IMR-90 (cell line): ENCODE data around the gene TXNL4A. TPM values are rescaled to one million over a fixed set of nuclear protein-coding genes. Genes with fewer than 3 reads are reported as not detected.

Experiments used
- ATAC-seq: fragments of 200-7000 bp; cut with Tn5 transposase; 2 replicates; pipeline ENCODE4 v1.9.1; 2020; ENCODE audit warnings: low read depth, mild to moderate bottlenecking, moderate library complexity
- BruUV-seq: library from RNA; stranded (reverse); fragments of 400-500 nt; replicated peaks from 2 replicates; lab custom pipeline; 2021; lab: Mats Ljungman, UMichigan
- CTCF ChIA-PET: fragments of 300-600 bp; formaldehyde crosslinking; extraction: SDS; loops from one replicate; lab custom pipeline; 2021; ENCODE audit warnings: antibody characterized with exemption; lab: Yijun Ruan, JAX
- POLR2A ChIA-PET: fragments of 300-600 bp; sonication (Branson Sonifier 250); formaldehyde crosslinking; loops from one replicate; lab custom pipeline; 2022; ENCODE audit warnings: antibody characterized with exemption; ENCODE audit not compliant: unreplicated experiment; lab: Charles Lee
- DNase-seq: peaks from one replicate; pipeline ENCODE4 v3.0.0; 2013
- H2AFZ ChIP-seq: replicated peaks from 2 replicates; pipeline ENCODE3; 2013; ENCODE audit warnings: low read length, mild to moderate bottlenecking; ENCODE audit not compliant: poor library complexity
- H2AK5ac ChIP-seq: 2 replicates; pipeline ENCODE4 v1.6.1; 2013; ENCODE audit warnings: low read depth, low read length, inconsistent platforms
- H2AK9ac ChIP-seq: replicated peaks from 2 replicates; pipeline ENCODE3; 2013; ENCODE audit warnings: mild to moderate bottlenecking, low read depth, low read length, moderate library complexity; ENCODE audit not compliant: poor library complexity
- H2BK120ac ChIP-seq: 2 replicates; pipeline ENCODE4 v1.6.1; 2013; ENCODE audit warnings: low read depth, low read length, inconsistent platforms
- H2BK15ac ChIP-seq: 3 replicates; pipeline ENCODE4 v1.6.1; 2013; ENCODE audit warnings: low read depth, low read length, inconsistent platforms
- H2BK20ac ChIP-seq: 2 replicates; pipeline ENCODE4 v1.6.1; 2013; ENCODE audit warnings: low read depth, mild to moderate bottlenecking, inconsistent platforms, low read length, moderate library complexity
- H2BK5ac ChIP-seq: 2 replicates; pipeline ENCODE4 v1.6.1; 2013; ENCODE audit warnings: mild to moderate bottlenecking, low read depth, low read length, inconsistent platforms; ENCODE audit not compliant: poor library complexity, severe bottlenecking
- H3K14ac ChIP-seq: replicated peaks from 2 replicates; pipeline ENCODE4 v1.6.1; 2013; ENCODE audit warnings: low read depth, low read length, inconsistent platforms
- H3K18ac ChIP-seq: 2 replicates; pipeline ENCODE4 v1.6.1; 2013; ENCODE audit warnings: low read depth, low read length, control low read depth
- H3K23ac ChIP-seq: 2 replicates; pipeline ENCODE4 v1.6.1; 2013; ENCODE audit warnings: low read depth, low read length, inconsistent platforms
- H3K27ac ChIP-seq: 2 replicates; pipeline ENCODE4 v1.5.1; 2013; ENCODE audit warnings: mild to moderate bottlenecking, control low read depth, low read length; ENCODE audit not compliant: insufficient read depth
- H3K27me3 ChIP-seq: 2 replicates; pipeline ENCODE4 v1.6.1; 2013; ENCODE audit warnings: low read length; ENCODE audit not compliant: control insufficient read depth, insufficient read depth
- H3K36me3 ChIP-seq: 2 replicates; pipeline ENCODE4 v1.6.1; 2013; ENCODE audit warnings: low read length, mixed read lengths; ENCODE audit not compliant: control insufficient read depth, insufficient read depth
- H3K4ac ChIP-seq: 2 replicates; pipeline ENCODE4 v1.6.1; 2013; ENCODE audit warnings: low read depth, low read length, inconsistent platforms
- H3K4me1 ChIP-seq: 2 replicates; pipeline ENCODE4 v1.6.1; 2013; ENCODE audit warnings: low read length, mixed read lengths; ENCODE audit not compliant: control insufficient read depth, insufficient read depth
- H3K4me2 ChIP-seq: 2 replicates; pipeline ENCODE4 v1.6.1; 2013; ENCODE audit warnings: low read depth, mild to moderate bottlenecking, control low read depth, low read length, moderate library complexity
- H3K4me3 ChIP-seq: 2 replicates; pipeline ENCODE4 v1.5.1; 2013; ENCODE audit warnings: low read depth, mild to moderate bottlenecking, control low read depth, low read length, moderate library complexity; ENCODE audit not compliant: insufficient read depth
- H3K56ac ChIP-seq: 2 replicates; pipeline ENCODE4 v1.6.1; 2013; ENCODE audit warnings: low read length, inconsistent platforms; ENCODE audit not compliant: insufficient read depth; ENCODE audit errors: extremely low read depth
- H3K79me1 ChIP-seq, 2 experiments: 2 replicates each; pipeline ENCODE4 v1.6.1; 2013; ENCODE audit warnings: low read length in 2 of 2, inconsistent platforms in 1 of 2, low read depth in 1 of 2
- H3K9ac ChIP-seq: 2 replicates; pipeline ENCODE4 v1.6.1; 2013; ENCODE audit warnings: low read depth, low read length, control low read depth
- H3K9me1 ChIP-seq: 2 replicates; pipeline ENCODE4 v1.6.1; 2013; ENCODE audit warnings: low read length, inconsistent platforms; ENCODE audit not compliant: insufficient read depth
- H3K9me3 ChIP-seq: 2 replicates; pipeline ENCODE4 v1.6.1; 2013; ENCODE audit warnings: low read length; ENCODE audit not compliant: control insufficient read depth, insufficient read depth
- H4K20me1 ChIP-seq: 2 replicates; pipeline ENCODE4 v1.6.1; 2013; ENCODE audit warnings: low read length, inconsistent platforms; ENCODE audit not compliant: insufficient read depth
- H4K5ac ChIP-seq: 2 replicates; pipeline ENCODE4 v1.6.1; 2013; ENCODE audit warnings: mild to moderate bottlenecking, low read depth, low read length, control low read depth
- H4K8ac ChIP-seq, 2 experiments: 2 replicates each; pipeline ENCODE4 v1.6.1; 2013; ENCODE audit warnings: low read depth in 2 of 2, low read length in 2 of 2, control low read depth in 1 of 2, inconsistent platforms in 1 of 2
- H4K91ac ChIP-seq: 2 replicates; pipeline ENCODE4 v1.6.1; 2013; ENCODE audit warnings: low read depth, low read length, inconsistent platforms; ENCODE audit not compliant: insufficient read depth
- BHLHE40 ChIP-seq: fragments of 150-350 bp; IDR thresholded peaks from 2 replicates; pipeline ENCODE4 v1.6.1; 2016; ENCODE audit warnings: mild to moderate bottlenecking, low read depth, low read length
- CEBPB ChIP-seq: IDR thresholded peaks from 2 replicates; pipeline ENCODE4 v1.6.1; 2012; ENCODE audit warnings: low read depth, low read length, improper control_type of control experiment
- CHD1 ChIP-seq: IDR thresholded peaks from 2 replicates; pipeline ENCODE4 v1.6.1; 2012; ENCODE audit warnings: low read depth, low read length, improper control_type of control experiment
- CTCF ChIP-seq: conservative IDR thresholded peaks from 2 replicates; pipeline ENCODE4 v1.5.1; 2012; ENCODE audit warnings: mild to moderate bottlenecking, low read depth, low read length, improper control_type of control experiment
- ELK1 ChIP-seq: fragments of 150-350 bp; IDR thresholded peaks from 2 replicates; pipeline ENCODE4 v1.6.1; 2016; ENCODE audit warnings: low read depth, mild to moderate bottlenecking, low read length, moderate library complexity, borderline replicate concordance
- FOS ChIP-seq: fragments of 150-350 bp; IDR thresholded peaks from 2 replicates; pipeline ENCODE4 v1.6.1; 2016; ENCODE audit warnings: low read depth, low read length
- MAFK ChIP-seq: IDR thresholded peaks from 2 replicates; pipeline ENCODE4 v1.6.1; 2012; ENCODE audit warnings: low read depth, low read length, improper control_type of control experiment
- MAZ ChIP-seq: IDR thresholded peaks from 2 replicates; pipeline ENCODE4 v1.6.1; 2012; ENCODE audit warnings: low read depth, mild to moderate bottlenecking, low read length, improper control_type of control experiment, moderate library complexity, borderline replicate concordance
- MXI1 ChIP-seq: IDR thresholded peaks from 2 replicates; pipeline ENCODE4 v1.6.1; 2012; ENCODE audit warnings: low read depth, mild to moderate bottlenecking, low read length, moderate library complexity, borderline replicate concordance
- NFE2L2 ChIP-seq: fragments of 150-350 bp; IDR thresholded peaks from 2 replicates; pipeline ENCODE4 v1.6.1; 2016; ENCODE audit warnings: low read depth, mild to moderate bottlenecking, low read length
- POLR2A ChIP-seq: IDR thresholded peaks from 2 replicates; pipeline ENCODE4 v1.6.1; 2012; ENCODE audit warnings: mild to moderate bottlenecking, low read depth, low read length
- RAD21 ChIP-seq: IDR thresholded peaks from 2 replicates; pipeline ENCODE4 v1.6.1; 2012; ENCODE audit warnings: low read length, improper control_type of control experiment
- RCOR1 ChIP-seq: IDR thresholded peaks from 2 replicates; pipeline ENCODE4 v1.6.1; 2012; ENCODE audit warnings: mild to moderate bottlenecking, low read length, improper control_type of control experiment; ENCODE audit not compliant: insufficient replicate concordance
- RFX5 ChIP-seq: IDR thresholded peaks from 2 replicates; pipeline ENCODE4 v1.8.0; 2012; ENCODE audit warnings: low read depth, mild to moderate bottlenecking, low read length, moderate library complexity
- SMC3 ChIP-seq: fragments of 150-350 bp; IDR thresholded peaks from 2 replicates; pipeline ENCODE4 v1.6.1; 2016; ENCODE audit warnings: low read depth, mild to moderate bottlenecking, antibody characterized with exemption, low read length, moderate library complexity
- USF2 ChIP-seq: fragments of 150-350 bp; IDR thresholded peaks from 2 replicates; pipeline ENCODE4 v1.6.1; 2017; ENCODE audit warnings: mild to moderate bottlenecking, antibody characterized with exemption, low read length, low read depth
- WGBS, 2 experiments: methylation state at CpG; one replicate each; pipeline versions ENCODE4 v1.1.5 to v1.1.7; 2013; ENCODE audit warnings: missing lambda C conversion rate in 2 of 2; ENCODE audit not compliant: insufficient read length in 1 of 2; ENCODE audit errors: extremely low coverage in 2 of 2; 5-methylcytosine and 5-hydroxymethylcytosine counted together
- dilution Hi-C: fragments of 300-500 bp; cut with HindIII; formaldehyde crosslinking; loops from one replicate; pipeline ENCODE4 v1.14.3; 2018; ENCODE audit warnings: low sequenced_read_pairs; ENCODE audit not compliant: unreplicated experiment
- in situ Hi-C: fragments of 300-500 bp; cut with MboI; formaldehyde crosslinking; loops from 3 replicates; pipeline ENCODE4 v1.14.3; 2019; ENCODE audit warnings: low sequenced_read_pairs, inconsistent platforms, mixed read lengths
- intact Hi-C: fragments of 100-400 bp; cut with micrococcal nuclease; formaldehyde crosslinking; loops from 2 replicates; pipeline ENCODE4 v1.10.0; 2022
- polyA plus RNA-seq, 3 experiments: library from polyadenylated mRNA; depleted of rRNA; stranded (reverse); fragments of >200 nt; gene quantifications; 2 replicates each; pipeline ENCODE4 v1.2.3, GENCODE V29; 2012; ENCODE audit warnings: low replicate concordance in 1 of 3
- total RNA-seq: library from RNA; depleted of rRNA; stranded (reverse); fragments of >200 nt; gene quantifications from 2 replicates; pipeline ENCODE4 v1.2.3, GENCODE V29; 2012

The TXNL4A gene
- total and polyA plus RNA-seq, 2 of the 4 experiments (the other 2 are of a cell fraction): 38.7 to 103 TPM

GRCh38 chr18:79971986-79972385 is 16.4 kb downstream of the TXNL4A start:
- H2BK120ac ChIP-seq: no peak overlapping the region
- BruUV-seq: no TSS peak
- H4K5ac ChIP-seq: no peak overlapping the region
- no peak overlapping the region for H3K18ac ChIP-seq
- dilution Hi-C loops (no loop called here), intact Hi-C loops (no loop called here), in situ Hi-C loops (no loop called here)
- no peak overlapping the region for H3K4me2 ChIP-seq
- no peak overlapping the region for H2AK5ac ChIP-seq
- H3K4ac ChIP-seq: no peak overlapping the region
- H3K9ac ChIP-seq: no peak overlapping the region
- H2BK15ac ChIP-seq: no peak overlapping the region
- H3K79me1 ChIP-seq: peaks cover 38 to 79% of the 10 kb centered on the region in 2 experiments
- ChIA-PET CTCF (interaction anchor here (0.6 kb wide), 1 partner anchor 250 kb away, joined by 3 read pairs; no protein-coding TSS in a partner anchor), POLR2A (interaction anchor here (0.5 kb wide), 1 partner anchor 24 kb away, joined by 6 read pairs; no protein-coding TSS in a partner anchor)
- H4K20me1 ChIP-seq: peaks cover 43% of the 10 kb centered on the region
- no peak overlapping the region for H2AK9ac ChIP-seq
- peaks cover 2% of the 10 kb centered on the region; the same call in 1 of the 2 replicates for H3K4me1 ChIP-seq
- ATAC-seq (no peak), DNase-seq (no peak)
- H3K27me3 ChIP-seq: no peaks in the 10 kb centered on the region
- H3K27ac ChIP-seq: no peak overlapping the region
- no peak overlapping the region for H3K4me3 ChIP-seq
- H2BK5ac ChIP-seq: no peak overlapping the region
- no peak overlapping the region for H3K23ac ChIP-seq
- H3K9me3 ChIP-seq: no peaks in the 10 kb centered on the region
- H4K91ac ChIP-seq: no peak overlapping the region
- no peak overlapping the region for H3K56ac ChIP-seq
- peaks cover 46% of the 10 kb centered on the region for H3K36me3 ChIP-seq
- 93% methylated on average over 3 of the region's 9 CpGs; no CpG with 5 or more reads in 1 of the 2 experiments for WGBS, 2 experiments
- H3K9me1 ChIP-seq: peaks cover 7% of the 10 kb centered on the region; the same call in 1 of the 2 replicates
- H3K14ac ChIP-seq: no peak overlapping the region
- H2AFZ ChIP-seq: no peak overlapping the region
- no peak overlapping the region for H2BK20ac ChIP-seq
- no peak overlapping the region; a peak in 1 of 4 replicates for H4K8ac ChIP-seq
- TF ChIP-seq NFE2L2 (no peak), MAFK (no peak), USF2 (no peak), ELK1 (no peak), RFX5 (no peak), MXI1 (no peak), SMC3 (no peak), CTCF (no peak), MAZ (no peak), RCOR1 (no peak), BHLHE40 (no peak), CHD1 (no peak), POLR2A (no peak), FOS (no peak), CEBPB (no peak), RAD21 (no peak)
